Measurements from ENCODE around the gene SHH. TPM values are rescaled to one million over a fixed set of nuclear protein-coding genes. Genes with fewer than 3 reads are reported as not detected.

The SHH gene
- total and polyA plus RNA-seq, 2 of the 4 experiments (the other 2 are of a cell fraction), result under 0.01 to 0.03 TPM

DNA sequence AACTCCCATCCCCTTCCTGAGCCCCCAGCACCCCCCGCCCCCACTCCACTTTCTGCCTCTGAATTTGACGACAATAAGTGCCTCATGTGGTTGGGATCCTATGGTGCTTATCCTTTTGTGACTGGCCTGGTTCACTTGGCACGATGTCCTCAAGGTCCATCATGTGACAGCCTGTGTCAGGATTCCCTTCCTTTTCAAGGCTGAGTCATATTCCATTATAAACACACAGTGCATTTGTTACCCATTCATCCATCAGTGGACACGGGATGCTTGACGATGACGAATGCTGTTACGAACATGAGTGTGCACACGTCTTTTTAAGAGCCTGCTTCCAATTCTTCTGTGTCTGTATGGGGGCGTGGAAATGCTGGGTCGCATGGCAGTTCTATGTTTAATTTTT lies 26.7 kb downstream of the SHH start:
- WGBS, 2 experiments (ENCODE audit: extremely low coverage in 2 of 2, insufficient read length in 1 of 2), result 73% methylated on average over 5 of the region's 10 CpGs; no CpG with 5 or more reads in 1 of the 2 experiments
- Histone ChIP-seq H3K23ac (ENCODE audit: low read depth, low read length) (no peak overlapping the region), H3K9me1 (ENCODE audit: insufficient read depth, low read length) (no peaks in the 10 kb centered on the region; the same call in 1 of the 2 replicates), H2BK5ac (ENCODE audit: low read depth, low read length, poor library complexity, severe bottlenecking) (no peak overlapping the region), H3K4me1 (ENCODE audit: control insufficient read depth, insufficient read depth, low read length) (no peaks in the 10 kb centered on the region), H3K4me2 (ENCODE audit: low read depth, low read length) (no peak overlapping the region), H3K56ac (ENCODE audit: extremely low read depth, insufficient read depth, low read length) (no peak overlapping the region), H3K79me1 (ENCODE audit: low read depth in 1 of 2, low read length in 2 of 2) (no peaks in the 10 kb centered on the region), H4K8ac (ENCODE audit: low read depth in 2 of 2, low read length in 2 of 2) (no peak overlapping the region), H4K5ac (ENCODE audit: low read depth, low read length) (no peak overlapping the region), H2BK15ac (ENCODE audit: low read depth, low read length) (no peak overlapping the region), H2AK9ac (replicated peaks; ENCODE audit: low read depth, low read length, poor library complexity) (no peak overlapping the region), H2AFZ (replicated peaks; ENCODE audit: low read length, poor library complexity) (no peak overlapping the region), H2BK20ac (ENCODE audit: low read depth, low read length) (no peak overlapping the region), H2BK120ac (ENCODE audit: low read depth, low read length) (no peak overlapping the region), H3K14ac (replicated peaks; ENCODE audit: low read depth, low read length) (no peak overlapping the region), H3K9me3 (ENCODE audit: control insufficient read depth, insufficient read depth, low read length) (no peaks in the 10 kb centered on the region), H3K4ac (ENCODE audit: low read depth, low read length) (no peak overlapping the region), H4K91ac (ENCODE audit: insufficient read depth, low read depth, low read length) (no peak overlapping the region), H3K18ac (ENCODE audit: low read depth, low read length) (no peak overlapping the region), H3K36me3 (ENCODE audit: control insufficient read depth, insufficient read depth, low read length) (peaks cover 11% of the 10 kb centered on the region), H3K9ac (ENCODE audit: low read depth, low read length) (no peak overlapping the region), H2AK5ac (ENCODE audit: low read depth, low read length) (no peak overlapping the region), H4K20me1 (ENCODE audit: insufficient read depth, low read length) (no peaks in the 10 kb centered on the region), H3K27me3 (ENCODE audit: control insufficient read depth, insufficient read depth, low read length) (no peaks in the 10 kb centered on the region), H3K27ac (ENCODE audit: insufficient read depth, low read length) (no peak overlapping the region), H3K4me3 (ENCODE audit: insufficient read depth, low read depth, low read length) (no peak overlapping the region)
- intact Hi-C loops (cut with micrococcal nuclease), result no loop called here
- no peak for ATAC-seq (ENCODE audit: low read depth)
- no peak for TF ChIP-seq POLR2A (IDR thresholded peaks at IDR 0.05; ENCODE audit: low read depth, low read length)
- TF ChIP-seq FOS (IDR thresholded peaks at IDR 0.05; ENCODE audit: low read depth, low read length), result no peak
- peak; percentile 65 for TF ChIP-seq USF2 (IDR thresholded peaks at IDR 0.05; ENCODE audit: low read depth, low read length)
- dilution Hi-C loops (cut with HindIII; ENCODE audit: low sequenced_read_pairs, unreplicated experiment), result no loop called here
- BruUV-seq (replicated peaks), result no TSS peak
- POLR2A ChIA-PET (ENCODE audit: unreplicated experiment), result no interaction called here
- peak; percentile 45 for DNase-seq
- in situ Hi-C loops (cut with MboI; ENCODE audit: low sequenced_read_pairs), result no loop called here
- CTCF ChIA-PET, result no interaction called here
